HG03064 (cell line): Measurements from ENCODE around the gene ARHGAP10.

ENCODE experiments used
- ATAC-seq: cut with Tn5 transposase; IDR thresholded peaks from one replicate; pipeline ENCODE4 v1.9.1; 2021; ENCODE audit warnings: low read depth; ENCODE audit not compliant: unreplicated experiment

ARHGAP10 gene

GRCh38 chr4:148057984-148058859 lies 326.3 kb downstream of the ARHGAP10 start:
- no peak for ATAC-seq

- ATAC-seq = no peak
Measured at GRCh38 chr4:148059617-148060180, 327.8 kb downstream of the ARHGAP10 start.

GRCh38 chr4:148060264-148061140 lies 328.6 kb downstream of the ARHGAP10 start:
- ATAC-seq = no peak

GRCh38 chr4:148061141-148061481 lies 329.2 kb downstream of the ARHGAP10 start:
- ATAC-seq = no peak

- no peak for ATAC-seq
Measured at GRCh38 chr4:148061795-148062194, 329.9 kb downstream of the ARHGAP10 start.

GRCh38 chr4:148062301-148062950 lies 330.5 kb downstream of the ARHGAP10 start:
- no peak for ATAC-seq

- no peak for ATAC-seq
Measured at GRCh38 chr4:148064451-148064850, 332.6 kb downstream of the ARHGAP10 start.

GRCh38 chr4:148065075-148065474 lies 333.2 kb downstream of the ARHGAP10 start:
- no peak for ATAC-seq

GRCh38 chr4:148067301-148067916 lies 335.5 kb downstream of the ARHGAP10 start:
- ATAC-seq = no peak

- no peak for ATAC-seq
Measured at GRCh38 chr4:148068065-148068911, 336.4 kb downstream of the ARHGAP10 start.

- ATAC-seq = no peak
Measured at GRCh38 chr4:148069086-148069894, 337.4 kb downstream of the ARHGAP10 start.

GRCh38 chr4:148069895-148070178 lies 337.9 kb downstream of the ARHGAP10 start:
- ATAC-seq = no peak

GRCh38 chr4:148071009-148071408 lies 339.1 kb downstream of the ARHGAP10 start:
- no peak for ATAC-seq

GRCh38 chr4:148072789-148073188 lies 340.9 kb downstream of the ARHGAP10 start:
- no peak for ATAC-seq

- ATAC-seq = no peak
Measured at GRCh38 chr4:148073349-148073748, 341.5 kb downstream of the ARHGAP10 start.

GRCh38 chr4:148074462-148074861 lies 342.6 kb downstream of the ARHGAP10 start:
- ATAC-seq = no peak

- no peak for ATAC-seq
Measured at GRCh38 chr4:148075438-148075837, 343.6 kb downstream of the ARHGAP10 start.

- no peak for ATAC-seq
Measured at GRCh38 chr4:148076964-148077363, 345.1 kb downstream of the ARHGAP10 start.

GRCh38 chr4:148077581-148077980 lies 345.7 kb downstream of the ARHGAP10 start:
- ATAC-seq = no peak
